IPS-NIHi7 (cell line): ENCODE results near the gene CFAP54.

ENCODE experiments used
- DNase-seq: peaks from one replicate; pipeline ENCODE4 v3.0.0; 2012; ENCODE audit warnings: mixed read lengths; ENCODE audit errors: extremely low spot score

CFAP54 gene

DNA sequence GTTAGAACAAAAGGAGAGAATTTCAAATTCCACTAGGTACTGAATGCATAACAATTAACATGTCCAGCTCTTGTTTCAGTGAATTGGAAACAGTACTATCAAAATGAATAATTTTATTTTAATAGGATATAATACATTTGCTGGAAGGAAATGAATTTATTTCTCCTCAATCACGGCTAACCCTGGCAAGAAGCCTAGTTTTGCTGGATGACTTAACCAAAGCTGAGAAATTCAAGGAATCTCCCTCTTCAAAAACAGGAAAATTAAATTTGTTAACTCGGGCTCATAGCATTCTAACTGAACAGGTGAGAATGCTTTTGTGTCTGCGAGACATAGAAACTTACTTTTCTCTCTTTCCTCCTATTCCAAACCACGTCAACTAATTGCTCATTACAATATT is 254.2 kb downstream of the CFAP54 start:
- DNase-seq = no peak

DNA sequence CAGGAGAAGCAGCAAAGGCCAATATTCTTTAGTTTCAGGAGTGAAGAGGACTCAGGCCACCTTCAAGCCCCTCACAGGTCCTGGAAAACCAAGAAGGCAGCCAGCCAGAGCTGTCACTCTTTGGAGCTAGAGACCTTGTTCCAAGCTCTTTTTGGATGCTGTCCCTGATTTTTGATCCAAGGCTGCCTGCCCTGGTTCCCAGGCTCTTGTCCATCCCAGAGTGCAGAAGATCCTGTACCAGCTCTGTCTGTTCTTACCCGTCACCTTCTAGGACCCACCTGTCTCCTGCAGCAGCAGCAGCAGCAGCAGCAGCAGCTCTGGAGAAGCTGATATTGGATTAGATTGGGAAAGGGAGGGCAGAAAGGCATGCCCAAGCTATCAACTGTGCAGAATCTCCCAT is 260.6 kb downstream of the CFAP54 start:
- DNase-seq = peak; percentile 35

- no peak for DNase-seq
Observed at GRCh38 chr12:96751626-96752025, 262.2 kb downstream of the CFAP54 start.

- no peak for DNase-seq
Observed at GRCh38 chr12:96752211-96752610, 262.8 kb downstream of the CFAP54 start.

- DNase-seq = peak; percentile 46
Observed at GRCh38 chr12:96766232-96766631, 276.9 kb downstream of the CFAP54 start.

DNA sequence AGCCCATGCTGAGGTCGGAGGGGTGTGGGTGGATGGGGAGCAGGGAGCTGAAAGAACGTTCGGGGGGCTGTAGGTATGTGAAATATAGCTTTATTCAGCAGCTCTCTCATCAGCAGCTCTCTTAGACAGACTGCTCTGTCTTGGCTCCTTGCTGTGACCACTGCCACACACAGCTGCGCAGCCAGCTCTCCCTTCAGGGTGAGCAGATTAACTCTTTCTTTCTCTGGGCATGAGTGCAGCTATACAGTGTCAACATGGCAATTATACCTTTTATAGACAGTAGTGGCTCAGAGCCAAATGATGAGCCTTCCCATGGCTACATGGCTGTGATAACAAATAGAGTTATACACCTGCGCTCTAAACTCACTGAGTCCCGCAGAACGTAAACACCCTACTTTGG is 280.0 kb downstream of the CFAP54 start:
- DNase-seq = no peak

DNA sequence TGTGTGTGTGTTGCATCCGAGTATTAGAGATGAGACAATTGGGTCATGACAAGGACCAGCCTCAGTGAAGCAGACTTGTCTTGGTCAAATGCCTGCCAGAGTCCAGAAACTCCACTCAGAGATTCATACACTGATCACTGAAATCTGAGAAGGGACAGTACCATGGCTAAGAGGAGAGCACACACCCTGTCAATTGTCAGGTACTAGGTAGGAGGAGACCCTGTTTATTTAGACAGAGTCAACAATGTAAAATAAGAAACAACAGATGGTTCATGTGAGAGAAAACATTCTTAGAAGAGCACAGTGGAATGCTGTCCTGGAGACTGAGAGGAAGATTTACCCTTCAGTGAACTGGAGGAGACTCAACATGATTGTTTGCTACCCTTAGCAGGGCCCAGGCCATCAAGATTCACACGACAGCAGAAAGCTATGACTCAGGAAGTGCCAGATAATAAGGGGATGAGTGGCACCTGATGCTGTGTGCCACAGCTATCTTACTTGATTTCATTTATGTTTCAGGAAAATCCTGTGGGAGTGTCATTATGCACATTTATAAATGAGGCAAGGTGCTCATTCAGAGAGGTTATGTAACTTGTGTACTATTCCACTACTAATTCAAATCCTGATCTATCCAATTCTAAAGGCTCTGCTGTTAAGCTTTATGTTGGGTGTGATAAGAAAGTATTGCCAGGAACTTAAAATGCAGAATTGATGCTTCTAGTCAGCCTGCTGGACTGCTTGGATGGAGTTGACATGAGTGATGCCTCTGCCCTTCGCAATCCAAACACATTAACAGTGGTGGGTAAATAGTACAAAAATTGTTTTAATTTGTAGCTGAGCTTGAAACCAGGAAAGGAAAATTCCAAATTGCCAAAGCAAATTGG is 281.1 kb downstream of the CFAP54 start:
- no peak for DNase-seq

DNA sequence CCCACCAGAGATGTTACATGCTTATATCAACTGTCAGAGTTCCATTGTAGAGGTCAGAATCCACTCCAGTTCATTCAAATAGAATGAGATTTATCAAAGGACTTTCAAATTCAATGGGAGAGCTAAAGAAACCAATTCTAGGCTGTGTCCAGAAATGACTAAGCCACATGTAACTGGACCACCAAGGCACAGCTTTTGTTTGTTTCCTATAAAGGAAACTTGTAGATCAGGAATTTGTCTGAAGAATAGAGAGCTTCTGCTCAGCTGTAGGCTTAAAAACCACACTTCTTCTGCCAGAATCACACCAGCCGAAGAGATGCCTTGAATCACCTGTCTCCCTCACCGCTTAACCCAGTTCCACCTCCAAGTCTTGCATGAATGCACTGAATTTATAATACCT is 283.7 kb downstream of the CFAP54 start:
- no peak for DNase-seq

GRCh38 chr12:96774496-96775256 is 285.3 kb downstream of the CFAP54 start:
- no peak for DNase-seq

- no peak for DNase-seq
Observed at GRCh38 chr12:96776908-96777307, 287.5 kb downstream of the CFAP54 start.

DNA sequence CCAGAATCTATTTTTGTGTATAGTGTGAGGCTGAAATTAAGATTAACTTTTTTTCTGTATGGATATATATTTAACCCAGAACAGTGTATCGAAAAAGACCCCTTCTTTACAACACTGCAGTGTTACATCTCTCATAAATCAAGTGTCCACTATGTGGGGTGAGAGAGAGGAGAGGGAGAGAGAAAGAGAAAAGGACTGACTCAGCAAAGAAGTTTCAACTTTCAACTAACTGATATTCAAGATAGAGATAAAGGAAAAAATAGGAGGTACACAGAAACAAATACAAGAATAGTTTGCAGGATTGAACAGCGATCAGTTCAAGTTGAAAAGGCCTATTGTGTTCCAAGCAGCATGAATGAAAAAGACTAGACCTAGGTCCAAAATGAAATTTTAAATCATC is 291.0 kb downstream of the CFAP54 start:
- DNase-seq = no peak

DNA sequence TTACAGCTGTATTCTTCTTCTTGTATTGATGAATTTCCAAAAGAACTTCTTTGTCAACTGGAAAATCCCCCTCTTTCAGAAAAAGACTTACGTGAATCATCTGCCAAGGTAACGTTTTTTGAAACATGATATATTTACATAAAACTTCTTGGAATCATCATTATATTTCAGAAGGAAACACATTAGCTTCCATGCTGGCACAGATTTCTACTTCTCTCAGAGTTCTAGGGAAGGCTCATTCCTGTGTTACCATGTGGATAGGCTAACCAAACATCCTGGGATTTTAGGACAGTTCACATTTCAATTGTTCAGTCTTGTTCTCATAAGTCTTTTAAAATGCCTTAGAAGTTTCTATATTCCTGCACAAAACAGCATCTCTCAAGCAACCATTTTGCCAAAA is 297.4 kb downstream of the CFAP54 start:
- no peak for DNase-seq

GRCh38 chr12:96803969-96804368 is 314.6 kb downstream of the CFAP54 start:
- DNase-seq = no peak

GRCh38 chr12:96806272-96806671 is 316.9 kb downstream of the CFAP54 start:
- DNase-seq = no peak

DNA sequence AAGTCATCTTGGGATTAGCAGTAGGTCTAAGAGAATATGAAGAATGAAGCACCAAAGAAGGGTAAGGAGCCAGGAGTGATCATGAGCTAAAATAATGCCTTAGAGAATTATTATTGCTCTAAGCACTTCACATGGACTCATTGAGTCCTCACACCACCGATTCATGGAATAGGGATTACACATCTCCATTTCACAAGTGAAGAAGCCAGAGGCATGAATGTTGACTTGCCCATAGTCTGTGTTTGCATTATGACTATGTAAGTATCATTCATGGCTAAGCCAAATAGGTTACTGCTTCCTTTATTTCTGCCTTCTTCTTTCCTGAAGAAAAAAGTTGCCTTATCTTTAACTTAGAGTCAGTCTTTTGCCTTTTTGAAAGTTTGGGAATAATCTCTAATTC is 318.4 kb downstream of the CFAP54 start:
- no peak for DNase-seq

- no peak for DNase-seq
Observed at GRCh38 chr12:96808587-96808986, 319.2 kb downstream of the CFAP54 start.

DNA sequence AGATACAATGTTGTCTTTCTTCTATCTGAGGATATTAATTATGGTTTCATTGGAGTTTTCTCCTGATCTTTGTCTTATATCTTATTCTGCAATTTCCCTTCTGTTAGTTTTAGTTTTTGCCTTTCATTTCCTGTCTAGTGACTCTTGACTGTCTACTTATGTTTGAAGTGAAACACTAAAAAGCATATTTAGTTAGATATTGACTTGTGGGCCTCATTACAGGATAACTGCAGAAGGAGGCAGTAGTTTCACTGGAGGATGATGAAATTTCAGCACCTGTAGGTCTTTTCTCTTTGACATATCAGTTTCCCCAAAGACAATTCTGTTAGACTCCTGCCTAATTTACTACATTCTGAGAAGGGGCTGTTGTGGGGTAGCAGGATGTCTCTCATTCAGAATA is 320.1 kb downstream of the CFAP54 start:
- no peak for DNase-seq

DNA sequence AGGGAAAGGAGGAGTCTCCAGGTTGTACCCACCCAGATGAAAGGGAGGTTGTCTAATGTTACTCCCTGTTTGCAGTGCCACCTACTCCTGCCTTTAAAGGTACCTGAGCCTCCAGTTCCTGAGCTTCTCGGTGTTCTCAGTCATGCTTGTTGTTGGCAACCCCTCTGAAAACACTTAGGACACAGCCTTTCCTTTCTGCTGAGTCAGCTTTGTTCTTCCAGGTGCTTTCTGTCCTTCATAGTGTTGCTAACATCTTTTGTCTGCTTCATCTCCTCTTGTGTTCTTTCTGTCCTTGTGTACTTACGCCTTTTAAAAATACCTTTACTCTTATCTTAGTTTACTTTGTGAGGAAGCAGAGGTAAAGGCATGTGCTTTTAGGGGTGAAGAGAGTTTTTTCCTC is 320.7 kb downstream of the CFAP54 start:
- no peak for DNase-seq

GRCh38 chr12:96810477-96810876 is 321.1 kb downstream of the CFAP54 start:
- no peak for DNase-seq

GRCh38 chr12:96811083-96811482 is 321.7 kb downstream of the CFAP54 start:
- DNase-seq = no peak

DNA sequence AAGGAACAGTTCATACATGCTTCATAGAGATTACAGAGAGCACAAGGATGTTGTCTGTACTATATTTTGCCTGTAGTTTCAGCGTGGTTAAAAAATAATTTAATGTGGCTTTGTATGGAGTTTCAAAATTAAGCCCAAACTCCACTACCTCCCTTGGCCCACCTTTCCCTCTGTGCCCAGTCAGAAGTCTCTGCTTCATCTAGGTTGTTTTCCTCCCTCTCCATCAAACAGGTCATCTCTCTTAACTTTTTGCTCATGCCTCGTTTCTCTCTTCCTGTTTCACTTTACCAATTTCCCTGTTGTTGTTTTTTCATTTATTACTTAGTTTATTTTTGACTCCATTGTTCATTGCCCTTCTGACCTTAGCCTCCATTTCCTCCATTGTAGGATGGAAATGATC is 322.8 kb downstream of the CFAP54 start:
- no peak for DNase-seq

DNA sequence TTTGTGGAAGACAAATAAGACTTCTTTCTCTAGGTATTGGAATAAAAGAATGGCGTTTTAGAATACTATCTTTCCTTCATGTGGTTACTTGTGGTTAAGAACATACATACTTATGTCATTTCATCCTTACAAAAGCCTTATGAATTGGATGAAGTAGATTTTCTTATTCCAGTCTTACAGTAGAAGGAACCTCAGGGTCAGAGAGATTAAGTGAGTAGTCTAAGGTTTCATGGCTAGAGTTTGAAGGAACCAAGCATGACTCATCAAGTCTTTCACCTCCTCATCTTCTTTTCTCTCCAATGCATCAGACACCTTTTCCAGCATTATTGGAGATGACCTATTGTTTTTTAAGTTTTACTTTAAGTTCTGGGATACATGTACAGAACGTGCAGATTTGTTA is 324.8 kb downstream of the CFAP54 start:
- DNase-seq = no peak

- no peak for DNase-seq
Observed at GRCh38 chr12:96821592-96821991, 332.2 kb downstream of the CFAP54 start.
